GM12878 (cell line): ENCODE measurements around the gene AKT3. TPM values are rescaled to one million over a fixed set of nuclear protein-coding genes. Genes with fewer than 3 reads are reported as not detected.

Experiments
- ATAC-seq: fragments of 200-7000 bp; cut with Tn5 transposase; 3 replicates; pipeline ENCODE4 v1.9.1; 2020; ENCODE audit warnings: mild to moderate bottlenecking, moderate library complexity
- BruUV-seq: library from RNA; stranded (reverse); fragments of 400-500 nt; replicated peaks from 2 replicates; lab custom pipeline; 2021; lab: Mats Ljungman, UMichigan
- CTCF ChIA-PET: fragments of 300-600 bp; sonication (Branson Sonifier 250); formaldehyde crosslinking; extraction: SDS; loops from one replicate; lab custom pipeline; 2021; ENCODE audit warnings: inconsistent platforms; lab: Yijun Ruan, JAX
- POLR2A ChIA-PET: fragments of 350-600 bp; formaldehyde crosslinking; extraction: SDS; loops from one replicate; lab custom pipeline; 2021; ENCODE audit warnings: inconsistent platforms; lab: Charles Lee
- RAD21 ChIA-PET: fragments of 300-600 bp; sonication (Branson Sonifier 250); formaldehyde crosslinking; loops from one replicate; lab custom pipeline; 2023; ENCODE audit warnings: antibody characterized with exemption; ENCODE audit not compliant: unreplicated experiment; lab: Charles Lee
- SMC1A ChIA-PET: fragments of 300-600 bp; sonication (Branson Sonifier 250); formaldehyde crosslinking; loops from one replicate; lab custom pipeline; 2023; ENCODE audit not compliant: unreplicated experiment, uncharacterized antibody; lab: Charles Lee
- DNase-seq: peaks from one replicate; pipeline ENCODE4 v3.0.0-alpha.2; 2011; ENCODE audit warnings: low read depth, low spot score
- FAIRE-seq: peaks from 3 replicates; lab custom pipeline; 2011; peaks lifted over from hg19 to GRCh38; lab: Jason Lieb, UNC
- H2AFZ ChIP-seq: 2 replicates; pipeline ENCODE4 v1.6.0; 2011; ENCODE audit warnings: low read depth, low read length, control low read depth; ENCODE audit not compliant: control insufficient read depth
- H3K27ac ChIP-seq: 2 replicates; pipeline ENCODE4 v1.5.1; 2011; ENCODE audit warnings: control low read depth; ENCODE audit not compliant: control insufficient read depth, insufficient read depth
- H3K27me3 ChIP-seq, 2 experiments: replicated peaks in 1 of 2; 2 replicates each; pipeline versions ENCODE4 v1.6.0 to v1.6.1; 2011; ENCODE audit warnings: low read length in 1 of 2; ENCODE audit not compliant: control insufficient read depth in 2 of 2, insufficient read depth in 2 of 2
- H3K36me3 ChIP-seq, 2 experiments: 2 replicates each; pipeline ENCODE4 v1.5.1; 2011; ENCODE audit warnings: low read length in 1 of 2; ENCODE audit not compliant: control insufficient read depth in 2 of 2, insufficient read depth in 2 of 2
- H3K4me1 ChIP-seq: 2 replicates; pipeline ENCODE4 v1.6.1; 2011; ENCODE audit warnings: mild to moderate bottlenecking, low read length, moderate library complexity, mixed read lengths; ENCODE audit not compliant: control insufficient read depth, insufficient read depth
- H3K4me2 ChIP-seq: 2 replicates; pipeline ENCODE4 v1.6.0; 2011; ENCODE audit warnings: control low read depth; ENCODE audit not compliant: control insufficient read depth, insufficient read depth
- H3K4me3 ChIP-seq: fragments of 200-600 bp; sonication (generic); 2 replicates; pipeline ENCODE4 v1.5.1; 2016
- H3K79me2 ChIP-seq: 2 replicates; pipeline ENCODE4 v1.6.0; 2011; ENCODE audit warnings: low read length; ENCODE audit not compliant: control insufficient read depth, insufficient read depth
- H3K9ac ChIP-seq: 2 replicates; pipeline ENCODE4 v1.8.0; 2011; ENCODE audit warnings: low read length, control low read depth, mixed read lengths; ENCODE audit not compliant: control insufficient read depth, insufficient read depth
- H3K9me3 ChIP-seq: replicated peaks from 3 replicates; pipeline ENCODE4 v1.5.1; 2011; ENCODE audit warnings: mild to moderate bottlenecking, low read length; ENCODE audit not compliant: control insufficient read depth, insufficient read depth
- H4K20me1 ChIP-seq: 2 replicates; pipeline ENCODE4 v1.6.0; 2011; ENCODE audit not compliant: control insufficient read depth, insufficient read depth
- CBFB ChIP-seq: IDR thresholded peaks from 2 replicates; pipeline ENCODE4 v1.6.1; 2016; ENCODE audit warnings: antibody characterized with exemption, low read depth
- CBX3 ChIP-seq: fragments of 200-600 bp; sonication (generic); IDR thresholded peaks from 2 replicates; pipeline ENCODE4 v1.6.1; 2016; ENCODE audit warnings: low read depth, borderline replicate concordance
- EZH2 ChIP-seq: IDR thresholded peaks from 2 replicates; pipeline ENCODE4 v1.6.1; 2012; ENCODE audit warnings: low read depth, mild to moderate bottlenecking, control low read depth, inconsistent platforms, low read length, borderline replicate concordance; ENCODE audit not compliant: control insufficient read depth
- FOXM1 ChIP-seq: IDR thresholded peaks from 2 replicates; pipeline ENCODE4 v1.6.1; 2012; ENCODE audit warnings: low read depth, mild to moderate bottlenecking, inconsistent platforms, low read length, moderate library complexity
- MTA2 ChIP-seq: fragments of 450-650 bp; IDR thresholded peaks from 2 replicates; pipeline ENCODE4 v1.6.1; 2016; ENCODE audit warnings: low read depth, mild to moderate bottlenecking, moderate library complexity
- PAX8 ChIP-seq: fragments of 450-650 bp; IDR thresholded peaks from 2 replicates; pipeline ENCODE4 v1.6.1; 2017; ENCODE audit warnings: mild to moderate bottlenecking, moderate library complexity
- POLR2A ChIP-seq: IDR thresholded peaks from 2 replicates; pipeline ENCODE4 v1.6.1; 2011; ENCODE audit warnings: low read depth, mild to moderate bottlenecking, low read length
- SIX5 ChIP-seq: IDR thresholded peaks from 2 replicates; pipeline ENCODE4 v1.6.1; 2011; ENCODE audit warnings: mild to moderate bottlenecking, low read depth, low read length, moderate library complexity; ENCODE audit not compliant: severe bottlenecking
- SMC3 ChIP-seq: IDR thresholded peaks from 2 replicates; pipeline ENCODE4 v1.6.1; 2011; ENCODE audit warnings: low read length, improper control_type of control experiment, borderline replicate concordance
- YY1 ChIP-seq: IDR thresholded peaks from 2 replicates; pipeline ENCODE4 v1.6.1; 2011; ENCODE audit warnings: low read depth, mild to moderate bottlenecking, low read length
- WGBS: methylation state at CpG from one replicate; pipeline ENCODE4 v1.1.6; 2016; ENCODE audit warnings: low lambda C conversion rate; ENCODE audit not compliant: insufficient replicate concordance, insufficient coverage; ENCODE audit errors: missing lambda C conversion rate; 5-methylcytosine and 5-hydroxymethylcytosine counted together
- in situ Hi-C: fragments of 300-500 bp; cut with MboI; formaldehyde crosslinking; loops from 9 replicates; pipeline ENCODE4 v1.14.3; 2018; ENCODE audit warnings: mixed read lengths
- intact Hi-C: fragments of 100-400 bp; cut with micrococcal nuclease; formaldehyde crosslinking; loops from one replicate; pipeline ENCODE4 v1.14.2; 2022; ENCODE audit not compliant: unreplicated experiment
- polyA plus RNA-seq, 11 experiments: library from polyadenylated mRNA; depleted of rRNA in 4 of 11; unstranded in 6 of 11; stranded (reverse) in 5 of 11; fragments of >200 nt; fragmentation: Nextera tagmentation in 4 of 11; fragmentation: Illumina TruSeq in 1 of 11; extraction: Ambion mirVana in 4 of 11; extraction: Trizol in 1 of 11; gene quantifications; 1 replicate in 1 of 11; 2 replicates in 10 of 11; pipeline versions ENCODE4 v1.2.1 to v1.2.3, GENCODE V29; 2011 to 2016; ENCODE audit warnings: inconsistent platforms in 2 of 11, missing spikeins in 2 of 11, low read depth in 1 of 11
- total RNA-seq, 4 experiments: library from RNA; depleted of rRNA in 3 of 4; stranded (reverse); fragments of >200 nt in 3 of 4; fragmentation: Illumina TruSeq in 1 of 4; extraction: Trizol in 1 of 4; gene quantifications; 2 replicates each; pipeline versions ENCODE4 v1.2.1 to v1.2.3, GENCODE V29; 2013 to 2021
- TF ChIP-seq, protein P1 (sequence below): fragments of 450-650 bp; IDR thresholded peaks from 2 replicates; pipeline ENCODE4 v1.6.1; 2016; ENCODE audit warnings: mild to moderate bottlenecking, moderate library complexity, borderline replicate concordance
- TF ChIP-seq, protein P2 (sequence below): fragments of 450-650 bp; IDR thresholded peaks from 2 replicates; pipeline ENCODE4 v1.6.1; 2017; ENCODE audit warnings: mild to moderate bottlenecking, moderate library complexity
- TF ChIP-seq, protein P3 (sequence below): IDR thresholded peaks from 2 replicates; pipeline ENCODE4 v1.6.1; 2011; ENCODE audit warnings: low read depth, mild to moderate bottlenecking, low read length, moderate library complexity, borderline replicate concordance; ENCODE audit errors: extremely low read depth
- TF ChIP-seq, protein P4 (sequence below): fragments of 150-350 bp; IDR thresholded peaks from 2 replicates; pipeline ENCODE4 v1.6.1; 2014; ENCODE audit warnings: mild to moderate bottlenecking, low read depth, low read length

Gene AKT3
- total and polyA plus RNA-seq, 10 of the 15 experiments (the other 5 are each of a cell fraction or from before 2014, with no cell fraction given) = 0.03 to 0.56 (median 0.19) TPM

DNA sequence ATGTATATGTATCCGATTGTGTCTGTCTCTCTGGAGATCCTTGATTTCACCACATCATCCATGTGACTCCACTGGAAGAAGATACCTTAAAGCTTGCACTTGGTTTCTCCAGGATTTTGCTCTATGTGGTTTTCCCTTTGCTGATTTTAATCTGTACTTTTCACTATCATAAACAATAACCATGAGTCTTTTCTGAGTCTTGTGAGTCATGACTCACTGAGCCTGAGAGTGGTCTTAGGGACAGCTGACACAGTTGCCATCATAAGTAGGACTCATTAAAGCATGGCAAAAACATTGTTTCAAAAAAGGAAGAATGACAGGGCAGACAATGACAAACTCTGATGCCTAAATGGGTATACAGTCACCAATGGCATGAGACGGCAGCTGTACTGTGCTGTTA is 226.2 kb downstream of the AKT3 start:
- Histone ChIP-seq H3K9me3 (peaks cover 12% of the 10 kb centered on the region; the same call in 2 of the 3 replicates), H3K79me2 (no peaks in the 10 kb centered on the region), H4K20me1 (no peaks in the 10 kb centered on the region), H3K9ac (no peak overlapping the region), H3K4me2 (no peak overlapping the region), H3K27ac (no peak overlapping the region), H3K4me1 (no peaks in the 10 kb centered on the region), H3K4me3 (no peak overlapping the region), H3K27me3 (no peaks in the 10 kb centered on the region), H3K36me3 (no peaks in the 10 kb centered on the region), H2AFZ (no peak overlapping the region)
- POLR2A ChIA-PET = no interaction called here
- no TSS peak for BruUV-seq
- in situ Hi-C loops = no loop called here
- intact Hi-C loops = no loop called here
- RAD21 ChIA-PET = no interaction called here
- CTCF ChIA-PET = no interaction called here
- ATAC-seq (no peak), FAIRE-seq (no peak), DNase-seq (no peak)
- 94% methylated on average over 2 of the region's 2 CpGs for WGBS
- SMC1A ChIA-PET = no interaction called here
- TF ChIP-seq SIX5 = no peak
- TF ChIP-seq, protein P1, sequence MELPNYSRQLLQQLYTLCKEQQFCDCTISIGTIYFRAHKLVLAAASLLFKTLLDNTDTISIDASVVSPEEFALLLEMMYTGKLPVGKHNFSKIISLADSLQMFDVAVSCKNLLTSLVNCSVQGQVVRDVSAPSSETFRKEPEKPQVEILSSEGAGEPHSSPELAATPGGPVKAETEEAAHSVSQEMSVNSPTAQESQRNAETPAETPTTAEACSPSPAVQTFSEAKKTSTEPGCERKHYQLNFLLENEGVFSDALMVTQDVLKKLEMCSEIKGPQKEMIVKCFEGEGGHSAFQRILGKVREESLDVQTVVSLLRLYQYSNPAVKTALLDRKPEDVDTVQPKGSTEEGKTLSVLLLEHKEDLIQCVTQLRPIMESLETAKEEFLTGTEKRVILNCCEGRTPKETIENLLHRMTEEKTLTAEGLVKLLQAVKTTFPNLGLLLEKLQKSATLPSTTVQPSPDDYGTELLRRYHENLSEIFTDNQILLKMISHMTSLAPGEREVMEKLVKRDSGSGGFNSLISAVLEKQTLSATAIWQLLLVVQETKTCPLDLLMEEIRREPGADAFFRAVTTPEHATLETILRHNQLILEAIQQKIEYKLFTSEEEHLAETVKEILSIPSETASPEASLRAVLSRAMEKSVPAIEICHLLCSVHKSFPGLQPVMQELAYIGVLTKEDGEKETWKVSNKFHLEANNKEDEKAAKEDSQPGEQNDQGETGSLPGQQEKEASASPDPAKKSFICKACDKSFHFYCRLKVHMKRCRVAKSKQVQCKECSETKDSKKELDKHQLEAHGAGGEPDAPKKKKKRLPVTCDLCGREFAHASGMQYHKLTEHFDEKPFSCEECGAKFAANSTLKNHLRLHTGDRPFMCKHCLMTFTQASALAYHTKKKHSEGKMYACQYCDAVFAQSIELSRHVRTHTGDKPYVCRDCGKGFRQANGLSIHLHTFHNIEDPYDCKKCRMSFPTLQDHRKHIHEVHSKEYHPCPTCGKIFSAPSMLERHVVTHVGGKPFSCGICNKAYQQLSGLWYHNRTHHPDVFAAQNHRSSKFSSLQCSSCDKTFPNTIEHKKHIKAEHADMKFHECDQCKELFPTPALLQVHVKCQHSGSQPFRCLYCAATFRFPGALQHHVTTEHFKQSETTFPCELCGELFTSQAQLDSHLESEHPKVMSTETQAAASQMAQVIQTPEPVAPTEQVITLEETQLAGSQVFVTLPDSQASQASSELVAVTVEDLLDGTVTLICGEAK = no peak
- TF ChIP-seq YY1 = no peak
- no peak for TF ChIP-seq SMC3
- no peak for TF ChIP-seq MTA2
- TF ChIP-seq EZH2 = no peak
- TF ChIP-seq FOXM1 = no peak
- no peak for TF ChIP-seq CBX3
- TF ChIP-seq POLR2A = no peak
- no peak for TF ChIP-seq CBFB
- TF ChIP-seq, protein P2, sequence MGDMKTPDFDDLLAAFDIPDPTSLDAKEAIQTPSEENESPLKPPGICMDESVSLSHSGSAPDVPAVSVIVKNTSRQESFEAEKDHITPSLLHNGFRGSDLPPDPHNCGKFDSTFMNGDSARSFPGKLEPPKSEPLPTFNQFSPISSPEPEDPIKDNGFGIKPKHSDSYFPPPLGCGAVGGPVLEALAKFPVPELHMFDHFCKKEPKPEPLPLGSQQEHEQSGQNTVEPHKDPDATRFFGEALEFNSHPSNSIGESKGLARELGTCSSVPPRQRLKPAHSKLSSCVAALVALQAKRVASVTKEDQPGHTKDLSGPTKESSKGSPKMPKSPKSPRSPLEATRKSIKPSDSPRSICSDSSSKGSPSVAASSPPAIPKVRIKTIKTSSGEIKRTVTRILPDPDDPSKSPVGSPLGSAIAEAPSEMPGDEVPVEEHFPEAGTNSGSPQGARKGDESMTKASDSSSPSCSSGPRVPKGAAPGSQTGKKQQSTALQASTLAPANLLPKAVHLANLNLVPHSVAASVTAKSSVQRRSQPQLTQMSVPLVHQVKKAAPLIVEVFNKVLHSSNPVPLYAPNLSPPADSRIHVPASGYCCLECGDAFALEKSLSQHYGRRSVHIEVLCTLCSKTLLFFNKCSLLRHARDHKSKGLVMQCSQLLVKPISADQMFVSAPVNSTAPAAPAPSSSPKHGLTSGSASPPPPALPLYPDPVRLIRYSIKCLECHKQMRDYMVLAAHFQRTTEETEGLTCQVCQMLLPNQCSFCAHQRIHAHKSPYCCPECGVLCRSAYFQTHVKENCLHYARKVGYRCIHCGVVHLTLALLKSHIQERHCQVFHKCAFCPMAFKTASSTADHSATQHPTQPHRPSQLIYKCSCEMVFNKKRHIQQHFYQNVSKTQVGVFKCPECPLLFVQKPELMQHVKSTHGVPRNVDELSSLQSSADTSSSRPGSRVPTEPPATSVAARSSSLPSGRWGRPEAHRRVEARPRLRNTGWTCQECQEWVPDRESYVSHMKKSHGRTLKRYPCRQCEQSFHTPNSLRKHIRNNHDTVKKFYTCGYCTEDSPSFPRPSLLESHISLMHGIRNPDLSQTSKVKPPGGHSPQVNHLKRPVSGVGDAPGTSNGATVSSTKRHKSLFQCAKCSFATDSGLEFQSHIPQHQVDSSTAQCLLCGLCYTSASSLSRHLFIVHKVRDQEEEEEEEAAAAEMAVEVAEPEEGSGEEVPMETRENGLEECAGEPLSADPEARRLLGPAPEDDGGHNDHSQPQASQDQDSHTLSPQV = no peak
- no peak for TF ChIP-seq PAX8
- TF ChIP-seq, protein P3, sequence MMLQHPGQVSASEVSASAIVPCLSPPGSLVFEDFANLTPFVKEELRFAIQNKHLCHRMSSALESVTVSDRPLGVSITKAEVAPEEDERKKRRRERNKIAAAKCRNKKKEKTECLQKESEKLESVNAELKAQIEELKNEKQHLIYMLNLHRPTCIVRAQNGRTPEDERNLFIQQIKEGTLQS = no peak
- TF ChIP-seq, protein P4, sequence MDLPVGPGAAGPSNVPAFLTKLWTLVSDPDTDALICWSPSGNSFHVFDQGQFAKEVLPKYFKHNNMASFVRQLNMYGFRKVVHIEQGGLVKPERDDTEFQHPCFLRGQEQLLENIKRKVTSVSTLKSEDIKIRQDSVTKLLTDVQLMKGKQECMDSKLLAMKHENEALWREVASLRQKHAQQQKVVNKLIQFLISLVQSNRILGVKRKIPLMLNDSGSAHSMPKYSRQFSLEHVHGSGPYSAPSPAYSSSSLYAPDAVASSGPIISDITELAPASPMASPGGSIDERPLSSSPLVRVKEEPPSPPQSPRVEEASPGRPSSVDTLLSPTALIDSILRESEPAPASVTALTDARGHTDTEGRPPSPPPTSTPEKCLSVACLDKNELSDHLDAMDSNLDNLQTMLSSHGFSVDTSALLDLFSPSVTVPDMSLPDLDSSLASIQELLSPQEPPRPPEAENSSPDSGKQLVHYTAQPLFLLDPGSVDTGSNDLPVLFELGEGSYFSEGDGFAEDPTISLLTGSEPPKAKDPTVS = no peak
